ENCODE results near the gene SVOP.

DNA sequence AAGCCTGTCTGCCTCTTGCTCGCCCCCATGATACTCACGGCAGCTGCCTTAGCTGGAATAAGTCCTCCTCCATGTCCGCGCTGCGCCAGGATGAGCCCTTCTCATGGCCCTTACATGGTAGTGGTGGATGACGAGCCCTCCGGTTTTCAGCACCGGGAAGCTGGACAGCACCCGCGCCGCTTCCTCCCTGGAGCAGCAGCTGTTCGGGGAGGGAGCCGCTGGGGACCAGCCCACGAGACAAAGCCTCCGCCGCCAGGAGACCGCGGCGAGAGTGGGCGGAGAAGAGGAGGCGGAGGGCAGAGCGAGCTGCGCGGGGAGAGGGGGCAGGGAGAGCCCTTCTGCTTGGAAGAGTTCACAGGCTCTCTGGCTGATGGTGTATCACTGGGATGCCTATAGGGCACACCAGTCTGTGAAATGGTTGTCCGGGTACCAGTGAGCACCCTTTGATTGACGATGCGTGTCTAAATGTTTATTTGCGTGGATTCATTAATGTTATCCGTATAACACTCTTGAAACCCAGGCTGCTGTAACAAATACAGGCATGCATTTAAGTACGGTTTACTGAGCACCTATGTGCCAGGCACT, at the start of gene SVOP:
- TF ChIP-seq, protein P1, sequence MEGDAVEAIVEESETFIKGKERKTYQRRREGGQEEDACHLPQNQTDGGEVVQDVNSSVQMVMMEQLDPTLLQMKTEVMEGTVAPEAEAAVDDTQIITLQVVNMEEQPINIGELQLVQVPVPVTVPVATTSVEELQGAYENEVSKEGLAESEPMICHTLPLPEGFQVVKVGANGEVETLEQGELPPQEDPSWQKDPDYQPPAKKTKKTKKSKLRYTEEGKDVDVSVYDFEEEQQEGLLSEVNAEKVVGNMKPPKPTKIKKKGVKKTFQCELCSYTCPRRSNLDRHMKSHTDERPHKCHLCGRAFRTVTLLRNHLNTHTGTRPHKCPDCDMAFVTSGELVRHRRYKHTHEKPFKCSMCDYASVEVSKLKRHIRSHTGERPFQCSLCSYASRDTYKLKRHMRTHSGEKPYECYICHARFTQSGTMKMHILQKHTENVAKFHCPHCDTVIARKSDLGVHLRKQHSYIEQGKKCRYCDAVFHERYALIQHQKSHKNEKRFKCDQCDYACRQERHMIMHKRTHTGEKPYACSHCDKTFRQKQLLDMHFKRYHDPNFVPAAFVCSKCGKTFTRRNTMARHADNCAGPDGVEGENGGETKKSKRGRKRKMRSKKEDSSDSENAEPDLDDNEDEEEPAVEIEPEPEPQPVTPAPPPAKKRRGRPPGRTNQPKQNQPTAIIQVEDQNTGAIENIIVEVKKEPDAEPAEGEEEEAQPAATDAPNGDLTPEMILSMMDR (conservative IDR thresholded peaks at IDR 0.05; ENCODE audit: low read length) = no peak
- TF ChIP-seq EZH2phosphoT487 (IDR thresholded peaks at IDR 0.05; ENCODE audit: borderline replicate concordance) = no peak
